HepG2 (cell line): Measurements from ENCODE around the gene SLC30A4.

Source experiments
- RBM39 ChIP-seq: fragments of 200-400 bp; formaldehyde crosslinking; IDR thresholded peaks from one replicate; pipeline ENCODE4 v1.6.1; 2018; ENCODE audit warnings: antibody characterized with exemption, mild to moderate bottlenecking, low read depth, low read length; ENCODE audit not compliant: poor library complexity, severe bottlenecking
- TCF7L2 ChIP-seq: IDR thresholded peaks from 2 replicates; pipeline ENCODE4 v1.6.1; 2011; ENCODE audit warnings: mild to moderate bottlenecking, low read depth, low read length, moderate library complexity
- ZNF160 ChIP-seq: sonication (generic); formaldehyde crosslinking; IDR thresholded peaks from 2 replicates; pipeline ENCODE4 v1.8.0; 2022; ENCODE audit warnings: mild to moderate bottlenecking, inconsistent platforms, missing genetic modification reagents
- TF ChIP-seq, protein P1 (sequence below), 2 experiments: sonication (generic) in 1 of 2; formaldehyde crosslinking in 1 of 2; IDR thresholded peaks; 2 replicates each; pipeline versions ENCODE4 v1.5.1 to v1.6.1; 2011 to 2020; ENCODE audit warnings: borderline replicate concordance in 1 of 2, low read depth in 1 of 2, low read length in 1 of 2, mild to moderate bottlenecking in 1 of 2, missing genetic modification reagents in 1 of 2, moderate library complexity in 1 of 2
- TF ChIP-seq, protein P2 (sequence below): IDR thresholded peaks from 2 replicates; pipeline ENCODE4 v1.6.1; 2016; ENCODE audit warnings: low read depth, borderline replicate concordance
- TF ChIP-seq, protein P3 (sequence below): IDR thresholded peaks from 2 replicates; pipeline ENCODE4 v1.6.1; 2012; ENCODE audit warnings: low read length, improper control_type of control experiment

DNA sequence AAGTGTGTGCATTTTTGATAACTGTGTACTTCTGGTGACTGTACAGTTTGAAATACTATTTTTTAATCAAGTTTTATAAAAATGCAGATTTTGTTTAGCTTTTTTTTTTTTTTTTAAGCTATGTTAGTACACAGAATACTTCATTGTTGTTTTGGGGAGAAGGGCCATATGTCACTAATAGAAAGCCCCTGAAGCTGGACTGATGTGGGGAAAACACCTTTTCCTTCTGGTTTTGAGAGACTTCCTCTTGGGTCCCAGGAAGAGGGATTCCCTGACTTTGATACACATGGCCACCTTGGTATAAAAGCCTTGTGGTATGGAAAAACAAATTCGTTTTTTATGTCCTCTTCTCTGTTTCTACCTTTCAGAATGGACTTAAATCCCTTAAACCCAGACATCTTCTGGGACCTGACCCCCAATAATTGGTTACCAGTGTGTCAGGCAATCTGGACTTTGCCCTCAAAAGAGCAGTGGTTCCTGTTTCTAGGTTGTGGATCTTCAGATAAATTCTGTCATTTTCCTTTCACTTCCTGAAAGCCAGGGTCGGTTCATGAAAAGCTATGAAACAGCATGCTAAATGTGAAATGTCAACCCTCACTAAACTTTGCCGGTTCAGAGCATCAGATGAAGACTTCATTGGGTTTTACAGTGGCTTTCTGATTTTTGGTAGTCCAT is 33.5 kb upstream of the SLC30A4 start:
- TF ChIP-seq RBM39 (no peak), TCF7L2 (no peak), ZNF160 (CRISPR knock-in tag) (no peak)
- TF ChIP-seq, protein P1, sequence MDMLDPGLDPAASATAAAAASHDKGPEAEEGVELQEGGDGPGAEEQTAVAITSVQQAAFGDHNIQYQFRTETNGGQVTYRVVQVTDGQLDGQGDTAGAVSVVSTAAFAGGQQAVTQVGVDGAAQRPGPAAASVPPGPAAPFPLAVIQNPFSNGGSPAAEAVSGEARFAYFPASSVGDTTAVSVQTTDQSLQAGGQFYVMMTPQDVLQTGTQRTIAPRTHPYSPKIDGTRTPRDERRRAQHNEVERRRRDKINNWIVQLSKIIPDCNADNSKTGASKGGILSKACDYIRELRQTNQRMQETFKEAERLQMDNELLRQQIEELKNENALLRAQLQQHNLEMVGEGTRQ (IDR thresholded peaks at IDR 0.05; ENCODE audit: low read depth, low read length) = no peak
- TF ChIP-seq, protein P1 (CRISPR knock-in tag; IDR thresholded peaks at IDR 0.05; ENCODE audit: borderline replicate concordance) = no peak
- TF ChIP-seq, protein P2, sequence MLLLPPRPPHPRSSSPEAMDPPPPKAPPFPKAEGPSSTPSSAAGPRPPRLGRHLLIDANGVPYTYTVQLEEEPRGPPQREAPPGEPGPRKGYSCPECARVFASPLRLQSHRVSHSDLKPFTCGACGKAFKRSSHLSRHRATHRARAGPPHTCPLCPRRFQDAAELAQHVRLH (CRISPR knock-in tag) = no peak
- TF ChIP-seq, protein P3, sequence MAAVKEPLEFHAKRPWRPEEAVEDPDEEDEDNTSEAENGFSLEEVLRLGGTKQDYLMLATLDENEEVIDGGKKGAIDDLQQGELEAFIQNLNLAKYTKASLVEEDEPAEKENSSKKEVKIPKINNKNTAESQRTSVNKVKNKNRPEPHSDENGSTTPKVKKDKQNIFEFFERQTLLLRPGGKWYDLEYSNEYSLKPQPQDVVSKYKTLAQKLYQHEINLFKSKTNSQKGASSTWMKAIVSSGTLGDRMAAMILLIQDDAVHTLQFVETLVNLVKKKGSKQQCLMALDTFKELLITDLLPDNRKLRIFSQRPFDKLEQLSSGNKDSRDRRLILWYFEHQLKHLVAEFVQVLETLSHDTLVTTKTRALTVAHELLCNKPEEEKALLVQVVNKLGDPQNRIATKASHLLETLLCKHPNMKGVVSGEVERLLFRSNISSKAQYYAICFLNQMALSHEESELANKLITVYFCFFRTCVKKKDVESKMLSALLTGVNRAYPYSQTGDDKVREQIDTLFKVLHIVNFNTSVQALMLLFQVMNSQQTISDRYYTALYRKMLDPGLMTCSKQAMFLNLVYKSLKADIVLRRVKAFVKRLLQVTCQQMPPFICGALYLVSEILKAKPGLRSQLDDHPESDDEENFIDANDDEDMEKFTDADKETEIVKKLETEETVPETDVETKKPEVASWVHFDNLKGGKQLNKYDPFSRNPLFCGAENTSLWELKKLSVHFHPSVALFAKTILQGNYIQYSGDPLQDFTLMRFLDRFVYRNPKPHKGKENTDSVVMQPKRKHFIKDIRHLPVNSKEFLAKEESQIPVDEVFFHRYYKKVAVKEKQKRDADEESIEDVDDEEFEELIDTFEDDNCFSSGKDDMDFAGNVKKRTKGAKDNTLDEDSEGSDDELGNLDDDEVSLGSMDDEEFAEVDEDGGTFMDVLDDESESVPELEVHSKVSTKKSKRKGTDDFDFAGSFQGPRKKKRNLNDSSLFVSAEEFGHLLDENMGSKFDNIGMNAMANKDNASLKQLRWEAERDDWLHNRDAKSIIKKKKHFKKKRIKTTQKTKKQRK = no peak
